Panc1 (cell line): ENCODE measurements around the gene RHBDF2. TPM values are rescaled to one million over a fixed set of nuclear protein-coding genes. Genes with fewer than 3 reads are reported as not detected.

Experiments
- ATAC-seq: fragments of 200-7000 bp; cut with Tn5 transposase; 2 replicates; pipeline ENCODE4 v1.9.1; 2020; ENCODE audit warnings: mild to moderate bottlenecking, moderate library complexity
- BruUV-seq: library from RNA; stranded (reverse); fragments of 400-500 nt; replicated peaks from 2 replicates; lab custom pipeline; 2021; lab: Mats Ljungman, UMichigan
- CTCF ChIA-PET: fragments of 300-600 bp; sonication (Branson Sonifier 250); formaldehyde crosslinking; loops from one replicate; lab custom pipeline; 2022; ENCODE audit warnings: antibody characterized with exemption; lab: Charles Lee
- POLR2A ChIA-PET: fragments of 300-600 bp; sonication (Branson Sonifier 250); formaldehyde crosslinking; loops from one replicate; lab custom pipeline; 2022; ENCODE audit warnings: antibody characterized with exemption; lab: Charles Lee
- DNase-seq: peaks from one replicate; pipeline ENCODE4 v3.0.0-alpha.2; 2010; ENCODE audit warnings: low read depth, low spot score
- H3K27ac ChIP-seq: 2 replicates; pipeline ENCODE4 v1.5.1; 2011; ENCODE audit warnings: mild to moderate bottlenecking, low read length, inconsistent platforms
- H3K27me3 ChIP-seq: fragments of 200-500 bp; sonication (Bioruptor generic); 2 replicates; pipeline ENCODE4 v1.6.0; 2014; ENCODE audit warnings: low read length, inconsistent platforms; ENCODE audit not compliant: control insufficient read depth, insufficient read depth
- H3K36me3 ChIP-seq: fragments of 200-500 bp; sonication (Bioruptor generic); 2 replicates; pipeline ENCODE4 v1.5.1; 2014; ENCODE audit warnings: inconsistent platforms, mild to moderate bottlenecking, low read length, moderate library complexity; ENCODE audit not compliant: control insufficient read depth, insufficient read depth
- H3K4me1 ChIP-seq: 2 replicates; pipeline ENCODE4 v1.5.1; 2011; ENCODE audit warnings: inconsistent platforms, mild to moderate bottlenecking, low read length, moderate library complexity; ENCODE audit not compliant: control insufficient read depth, insufficient read depth
- H3K4me3 ChIP-seq, 2 experiments: 2 replicates each; pipeline ENCODE4 v1.5.1; 2011 to 2012; ENCODE audit warnings: low read depth in 2 of 2, low read length in 2 of 2, mild to moderate bottlenecking in 2 of 2, inconsistent platforms in 1 of 2, moderate library complexity in 1 of 2
- H3K9me3 ChIP-seq: fragments of 200-500 bp; sonication (Bioruptor generic); 2 replicates; pipeline ENCODE4 v1.5.1; 2014; ENCODE audit warnings: low read depth, mild to moderate bottlenecking, inconsistent platforms, low read length, moderate library complexity; ENCODE audit not compliant: control insufficient read depth, insufficient read depth
- CTCF ChIP-seq: fragments of 450-650 bp; IDR thresholded peaks from 2 replicates; pipeline ENCODE4 v1.5.1; 2017; ENCODE audit warnings: mild to moderate bottlenecking
- POLR2AphosphoS5 ChIP-seq: IDR thresholded peaks from 2 replicates; pipeline ENCODE4 v1.6.1; 2012; ENCODE audit warnings: mild to moderate bottlenecking, low read depth, low read length, moderate library complexity
- REST ChIP-seq, 2 experiments: IDR thresholded peaks; 2 replicates each; pipeline ENCODE4 v1.6.1; 2011 to 2012; ENCODE audit warnings: low read depth in 2 of 2, control low read depth in 1 of 2, low read length in 1 of 2, mild to moderate bottlenecking in 1 of 2, moderate library complexity in 1 of 2; ENCODE audit not compliant: insufficient read depth in 1 of 2
- TCF7L2 ChIP-seq: IDR thresholded peaks from 2 replicates; pipeline ENCODE4 v1.6.1; 2011; ENCODE audit warnings: mild to moderate bottlenecking, low read depth, low read length, inconsistent platforms
- in situ Hi-C: cut with HindIII; loops from 2 replicates; pipeline ENCODE4 v1.10.0; 2016; ENCODE audit warnings: low sequenced_read_pairs, low pct_unique_long_range_greater_than_20kb
- intact Hi-C: fragments of 100-400 bp; cut with micrococcal nuclease; formaldehyde crosslinking; loops from one replicate; pipeline ENCODE4 v1.10.0; 2022; ENCODE audit not compliant: unreplicated experiment
- total RNA-seq: library from RNA; stranded (reverse); gene quantifications from one replicate; pipeline ENCODE4 v1.2.1, GENCODE V29; 2021; ENCODE audit not compliant: unreplicated experiment

RHBDF2 gene
- total RNA-seq, 1 experiment from 2014 or later: 67.8 TPM

- no peaks in the 10 kb centered on the region for H3K36me3 ChIP-seq
- BruUV-seq: no TSS peak
- no peak overlapping the region for H3K27ac ChIP-seq
- no peak for TF ChIP-seq REST (IDR thresholded peaks at IDR 0.05; ENCODE audit: insufficient read depth in 1 of 2, low read depth in 2 of 2, low read length in 1 of 2)
- TF ChIP-seq POLR2AphosphoS5: peak; percentile 17; the same call in 1 of the 2 replicates
- CTCF ChIA-PET: no interaction called here
- no peak for DNase-seq
- H3K9me3 ChIP-seq: no peaks in the 10 kb centered on the region
- intact Hi-C loops (no loop called here), in situ Hi-C loops (no loop called here)
- H3K4me3 ChIP-seq: no peak overlapping the region
- POLR2A ChIA-PET: no interaction called here
- H3K27me3 ChIP-seq: no peaks in the 10 kb centered on the region
- peaks cover 5% of the 10 kb centered on the region; the same call in 1 of the 2 replicates for H3K4me1 ChIP-seq
- no peak for ATAC-seq
Measured at GRCh38 chr17:76469076-76469990, 31.9 kb downstream of the RHBDF2 start.

- ChIA-PET CTCF (no interaction called here), POLR2A (no interaction called here)
- no peak overlapping the region for H3K4me3 ChIP-seq
- TF ChIP-seq TCF7L2 (no peak), REST (IDR thresholded peaks at IDR 0.05; ENCODE audit: insufficient read depth in 1 of 2, low read depth in 2 of 2, low read length in 1 of 2) (no peak), POLR2AphosphoS5 (no peak), CTCF (no peak)
- in situ Hi-C loops: no loop called here
- peaks cover 5% of the 10 kb centered on the region; the same call in 1 of the 2 replicates for H3K4me1 ChIP-seq
- H3K36me3 ChIP-seq: no peaks in the 10 kb centered on the region
- no peaks in the 10 kb centered on the region for H3K9me3 ChIP-seq
- intact Hi-C loops: no loop called here
- no peaks in the 10 kb centered on the region for H3K27me3 ChIP-seq
- no peak overlapping the region for H3K27ac ChIP-seq
- no peak for ATAC-seq
- DNase-seq: no peak
- no TSS peak for BruUV-seq
Measured at GRCh38 chr17:76468634-76469010, 32.6 kb downstream of the RHBDF2 start.
